ENCODE measurements around the gene DENND5A. TPM values are rescaled to one million over a fixed set of nuclear protein-coding genes. Genes with fewer than 3 reads are reported as not detected.

Gene DENND5A
- total and polyA plus RNA-seq, 2 of the 8 experiments (the other 6 are each of a cell fraction or from before 2014, with no cell fraction given) = 65.7 to 139 TPM

DNA sequence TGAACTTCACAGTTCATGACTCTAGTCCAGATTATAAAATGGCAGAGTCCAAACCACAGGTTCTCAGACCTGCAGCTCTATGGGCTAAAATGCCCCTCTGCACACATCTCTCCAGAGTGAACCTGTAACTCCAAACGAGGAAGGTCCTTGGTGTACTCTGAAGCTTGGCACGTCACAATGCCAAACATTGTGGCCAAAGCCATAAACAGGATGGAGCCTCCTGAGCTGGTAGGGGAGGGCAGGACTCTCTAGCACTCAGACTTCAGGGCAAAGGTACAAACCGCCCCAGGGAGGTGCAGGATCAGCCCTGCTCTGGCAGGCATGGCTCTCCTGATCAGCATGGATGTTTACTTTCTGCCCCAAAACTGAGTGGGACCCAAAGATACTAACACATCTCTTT is 176.1 kb downstream of the DENND5A start:
- Histone ChIP-seq H4K20me1 (replicated peaks in 1 of 2; ENCODE audit: control insufficient read depth in 1 of 2, insufficient read depth in 2 of 2, low read length in 2 of 2) (no peaks in the 10 kb centered on the region), H3K79me1 (ENCODE audit: low read depth, low read length) (no peaks in the 10 kb centered on the region), H3K18ac (ENCODE audit: extremely low read depth, low read length) (no peak overlapping the region), H3K9me3 (ENCODE audit: insufficient read depth in 2 of 2, low read depth in 1 of 2, low read length in 1 of 2) (no peaks in the 10 kb centered on the region), H3K4me1 (replicated peaks in 1 of 4; ENCODE audit: control insufficient read depth in 3 of 4, insufficient read depth in 4 of 4, low read length in 3 of 4) (peaks cover 1 to 4% (median 3%) of the 10 kb centered on the region in 4 experiments; a peak in 5 of 7 replicates), H3K27ac (ENCODE audit: low read depth, low read length) (no peak overlapping the region), H4K91ac (replicated peaks; ENCODE audit: insufficient read length, low read length) (no peak overlapping the region), H3K23me2 (ENCODE audit: low read depth, low read length) (peaks cover 7% of the 10 kb centered on the region; the same call in 1 of the 2 replicates), H3K4me3 (ENCODE audit: extremely low read depth in 1 of 4, insufficient read depth in 2 of 4, low read depth in 3 of 4, low read length in 4 of 4) (no peak overlapping the region), H2AK5ac (ENCODE audit: low read depth, low read length) (no peak overlapping the region), H3K23ac (ENCODE audit: insufficient read length) (no peak overlapping the region), H3K79me2 (ENCODE audit: control insufficient read depth in 1 of 2, insufficient read depth in 2 of 2, low read length in 2 of 2) (no peaks in the 10 kb centered on the region), H3K9ac (replicated peaks in 1 of 4; ENCODE audit: extremely low read depth in 1 of 4, low read depth in 3 of 4, low read length in 3 of 4) (no peak overlapping the region), H2AFZ (ENCODE audit: low read length) (no peak overlapping the region), H3K56ac (replicated peaks; ENCODE audit: insufficient read length, low read depth, low read length) (no peak overlapping the region), H2BK20ac (ENCODE audit: low read length) (no peak overlapping the region), H4K8ac (ENCODE audit: extremely low read depth, insufficient read depth, low read length) (peak overlapping the region; percentile 31), H2BK5ac (ENCODE audit: low read depth, low read length) (no peak overlapping the region), H4K5ac (ENCODE audit: insufficient read length, low read depth, low read length) (no peak overlapping the region), H3K4me2 (ENCODE audit: insufficient read depth in 1 of 2, low read depth in 2 of 2, low read length in 2 of 2) (no peak overlapping the region), H3K36me3 (ENCODE audit: control insufficient read depth in 2 of 4, insufficient read depth in 4 of 4, low read length in 3 of 4) (no peaks in the 10 kb centered on the region), H3K27me3 (replicated peaks in 1 of 4; ENCODE audit: control insufficient read depth in 3 of 4, extremely low read depth in 1 of 4, insufficient read depth in 3 of 4, low read length in 3 of 4) (peaks cover 11 to 36% (median 30%) of the 10 kb centered on the region in 4 experiments), H3K4ac (replicated peaks; ENCODE audit: insufficient read length, low read depth, low read length) (no peak overlapping the region), H2BK120ac (replicated peaks; ENCODE audit: low read depth, low read length) (no peak overlapping the region), H2BK12ac (ENCODE audit: low read depth, low read length) (no peak overlapping the region), H3K14ac (ENCODE audit: insufficient read length) (no peak overlapping the region), H2BK15ac (ENCODE audit: low read length) (no peak overlapping the region)
- FAIRE-seq = no peak
- DNase-seq (ENCODE audit: low read depth in 1 of 2, low spot score in 2 of 2) = no peak
- WGBS, 2 experiments (ENCODE audit: extremely low coverage in 1 of 2, insufficient coverage in 1 of 2, insufficient read length in 1 of 2, insufficient replicate concordance in 2 of 2, low coverage in 1 of 2, low lambda C conversion rate in 2 of 2, missing lambda C conversion rate in 1 of 2) = 89% methylated on average over 3 of the region's 3 CpGs; no CpG with 5 or more reads in 1 of the 2 experiments
- ChIA-PET POLR2A (ENCODE audit: partially characterized antibody) (interaction anchor here (0.7 to 1.2 kb wide), 2 partner anchors 10 to 180 kb away, joined by 3 read pairs; no protein-coding TSS in a partner anchor), CTCF (ENCODE audit: partially characterized antibody) (interaction anchor here (1.0 to 12.2 kb wide), 5 partner anchors 15 to 73 kb away, joined by 3 to 177 read pairs (median 6); no protein-coding TSS in a partner anchor)
- TF ChIP-seq RXRA (IDR thresholded peaks at IDR 0.05; ENCODE audit: insufficient read depth, low read depth, low read length) = no peak
- TF ChIP-seq CHD2 (IDR thresholded peaks at IDR 0.05; ENCODE audit: low read length) = no peak
- no peak for TF ChIP-seq TCF12 (IDR thresholded peaks at IDR 0.05; ENCODE audit: low read depth, low read length)
- no peak for TF ChIP-seq SIN3A (conservative IDR thresholded peaks at IDR 0.05 in 1 of 2, IDR thresholded peaks at IDR 0.05 in 1 of 2; ENCODE audit: low read depth in 1 of 2, low read length in 2 of 2)
- TF ChIP-seq KDM5A (IDR thresholded peaks at IDR 0.05; ENCODE audit: low read length) = no peak
- no peak for TF ChIP-seq NANOG (IDR thresholded peaks at IDR 0.05; ENCODE audit: insufficient read depth, low read depth, low read length, poor library complexity, severe bottlenecking)
- no peak for TF ChIP-seq GABPA (IDR thresholded peaks at IDR 0.05; ENCODE audit: borderline replicate concordance, insufficient read depth, low read length)

All from H1 (cell line).